Naive B cell (primary cell): ENCODE data around the gene TBL3. TPM values are rescaled to one million over a fixed set of nuclear protein-coding genes. Genes with fewer than 3 reads are reported as not detected.

ENCODE experiments used
- ATAC-seq, 2 donors: fragments of 150-1000 bp; cut with Tn5 transposase; 2 replicates each; pipeline ENCODE4 v1.10.0; 2021; ENCODE audit warnings: low read depth in 2 of 2, mild to moderate bottlenecking in 2 of 2, moderate library complexity in 2 of 2
- DNase-seq: peaks from one replicate; pipeline ENCODE4 v3.0.0; 2022
- H3K27ac Mint-ChIP-seq, 6 donors: one replicate each; pipeline ENCODE4 v1.8.0; 2020 to 2022; ENCODE audit warnings: mild to moderate bottlenecking in 6 of 6, mixed read lengths in 6 of 6, moderate library complexity in 5 of 6, inconsistent platforms in 2 of 6
- H3K27me3 Mint-ChIP-seq, 3 donors: one replicate each; pipeline ENCODE4 v1.8.0; 2021 to 2022; ENCODE audit warnings: mixed read lengths in 3 of 3, mild to moderate bottlenecking in 1 of 3
- H3K36me3 Mint-ChIP-seq, 2 donors: one replicate each; pipeline ENCODE4 v1.8.0; 2020 to 2022; ENCODE audit warnings: mixed read lengths in 2 of 2, inconsistent platforms in 1 of 2, mild to moderate bottlenecking in 1 of 2
- H3K4me1 Mint-ChIP-seq, 3 donors: one replicate each; pipeline ENCODE4 v1.8.0; 2020 to 2022; ENCODE audit warnings: mixed read lengths in 3 of 3, inconsistent platforms in 1 of 3, mild to moderate bottlenecking in 1 of 3, moderate library complexity in 1 of 3
- H3K4me3 Mint-ChIP-seq, 8 donors: one replicate each; pipeline ENCODE4 v1.8.0; 2020 to 2022; ENCODE audit warnings: mild to moderate bottlenecking in 8 of 8, mixed read lengths in 8 of 8, moderate library complexity in 8 of 8, inconsistent platforms in 2 of 8
- H3K9me3 Mint-ChIP-seq, 7 donors: one replicate each; pipeline ENCODE4 v1.8.0; 2020 to 2022; ENCODE audit warnings: mixed read lengths in 7 of 7, mild to moderate bottlenecking in 5 of 7, inconsistent platforms in 2 of 7, moderate library complexity in 1 of 7
- polyA plus RNA-seq, 6 donors: library from polyadenylated mRNA; unstranded; fragments of 300-500 nt; fragmentation: Illumina TruSeq; gene quantifications; one replicate each; pipeline ENCODE4 v1.2.3, GENCODE V29; 2021; ENCODE audit warnings: low read depth in 6 of 6

TBL3 gene
- polyA plus RNA-seq, 6 donors from 2014 or later: 10.9 to 54.8 (median 35.4) TPM

DNA sequence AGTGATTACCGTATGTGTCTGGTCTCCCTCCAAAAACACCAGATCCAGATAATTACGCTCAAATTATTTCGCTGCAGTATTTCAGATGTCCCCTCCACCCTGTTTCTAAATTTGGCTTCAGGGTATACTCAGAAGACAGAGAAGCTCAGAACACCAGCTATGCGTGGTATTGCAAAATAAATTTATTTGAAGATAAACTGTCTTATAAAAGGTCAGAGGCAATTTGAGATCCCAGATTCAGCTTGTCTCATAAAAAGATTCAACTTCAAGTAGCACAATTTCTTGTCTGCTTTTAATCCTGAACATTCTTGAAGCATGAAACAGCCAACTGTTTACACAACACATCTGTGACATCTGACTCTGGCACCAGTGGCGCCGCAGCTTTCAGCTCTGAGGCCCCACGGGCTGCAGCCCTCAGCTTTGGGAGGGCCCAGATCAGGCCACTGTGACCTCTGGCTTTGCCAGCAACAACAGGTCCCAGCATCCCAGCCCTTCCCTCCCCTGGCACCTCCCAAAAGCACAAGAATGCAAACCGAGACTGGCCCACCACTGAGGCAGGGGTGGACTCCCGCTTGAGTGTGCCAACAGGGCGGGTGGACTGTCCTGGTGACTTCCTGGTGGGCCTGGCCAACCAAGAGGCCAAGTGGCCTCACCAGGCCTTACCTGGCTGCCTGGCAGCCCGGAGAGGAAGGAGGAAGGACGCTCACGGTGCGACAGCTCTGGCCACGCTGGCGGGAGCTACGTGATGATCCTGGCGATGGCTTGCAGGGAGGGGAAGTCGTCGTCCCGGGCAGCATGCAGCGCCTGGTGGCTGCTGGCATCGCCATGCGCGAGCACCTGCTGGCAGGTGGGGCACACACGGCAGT, 25.9 kb downstream of the TBL3 start:
- ATAC-seq: no peak
- DNase-seq: no peak
- Mint-ChIP-seq H3K4me1 (peaks cover 5 to 10% (median 9%) of the 10 kb centered on the region in 3 donors), H3K36me3 (no peaks in the 10 kb centered on the region), H3K27ac (peak overlapping the region in 1 of 6 donors; percentile 57), H3K27me3 (no peaks in the 10 kb centered on the region), H3K4me3 (no peak overlapping the region), H3K9me3 (no peaks in the 10 kb centered on the region)

- Mint-ChIP-seq H3K27me3 (no peaks in the 10 kb centered on the region), H3K4me1 (peaks cover 5 to 7% (median 7%) of the 10 kb centered on the region in 3 donors), H3K36me3 (no peaks in the 10 kb centered on the region), H3K9me3 (no peaks in the 10 kb centered on the region), H3K4me3 (no peak overlapping the region), H3K27ac (peak overlapping the region in 1 of 6 donors; percentile 2)
- DNase-seq (no peak), ATAC-seq (no peak)
Measured at GRCh38 chr16:1998360-1998835, 26.5 kb downstream of the TBL3 start.

GRCh38 chr16:1998852-1999801, 27.3 kb downstream of the TBL3 start:
- ATAC-seq: no peak
- Mint-ChIP-seq H3K27ac (peak overlapping the region in 1 of 6 donors; percentile 67), H3K27me3 (no peaks in the 10 kb centered on the region), H3K4me1 (peaks cover 0 to 3% (median 1%) of the 10 kb centered on the region in 3 donors), H3K9me3 (no peaks in the 10 kb centered on the region), H3K36me3 (no peaks in the 10 kb centered on the region), H3K4me3 (peak overlapping the region in 2 of 8 donors; percentile 10 to 22)
- no peak for DNase-seq

DNA sequence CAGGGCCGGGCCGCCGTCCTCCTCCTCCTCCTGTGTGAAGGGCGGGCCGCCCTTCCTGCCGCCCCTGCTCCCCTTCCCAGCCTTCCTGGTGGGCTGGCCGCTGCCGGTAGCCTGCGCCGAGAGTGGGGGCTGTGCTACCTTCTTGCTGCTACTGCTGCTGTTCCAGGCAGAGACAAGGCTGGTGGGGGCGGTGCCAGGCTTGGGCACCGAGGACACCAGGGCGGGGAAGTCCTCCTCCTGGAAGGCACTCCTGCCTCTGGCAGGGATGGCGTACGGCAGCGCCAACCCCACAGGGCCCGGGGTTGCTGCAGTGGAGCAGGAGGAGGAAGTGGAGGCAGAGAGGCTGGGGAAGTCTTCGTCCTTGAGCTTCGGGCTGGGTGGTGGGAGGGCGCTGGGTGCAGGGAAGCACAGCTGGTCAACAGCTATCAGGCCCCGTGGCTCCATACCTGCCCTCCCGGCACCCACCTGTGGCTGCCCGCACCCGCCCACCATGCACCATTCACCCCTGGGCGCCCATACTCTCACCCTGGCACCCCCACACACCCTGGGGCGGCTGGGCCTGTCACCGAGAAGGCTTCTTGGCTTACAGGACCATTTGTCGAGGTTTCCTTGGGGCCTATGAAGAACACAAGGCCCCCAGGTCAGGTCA, 28.1 kb downstream of the TBL3 start:
- Mint-ChIP-seq H3K36me3 (no peaks in the 10 kb centered on the region), H3K27ac (no peak overlapping the region)
- ATAC-seq: no peak

DNA sequence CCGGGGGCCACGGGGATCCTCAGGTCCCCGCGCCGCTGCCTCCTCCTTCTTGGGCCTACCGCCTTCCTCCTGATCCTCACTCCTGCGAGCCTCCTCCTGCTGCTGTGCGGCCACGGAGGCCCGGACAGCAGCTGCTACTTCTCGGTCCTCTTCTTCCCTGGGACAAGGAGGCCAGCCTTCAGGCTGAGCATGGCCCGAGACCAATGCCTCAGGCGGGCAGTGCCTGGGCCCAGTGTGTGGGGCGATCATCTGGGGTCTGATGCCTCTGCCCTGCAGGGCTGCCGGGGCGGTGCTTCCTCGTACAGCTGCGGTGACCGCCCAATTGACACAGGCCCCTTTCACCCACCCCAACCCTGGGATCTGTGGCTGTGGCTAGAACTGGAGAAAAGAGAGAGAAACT, 29.2 kb downstream of the TBL3 start:
- ATAC-seq (no peak), DNase-seq (no peak)
- Mint-ChIP-seq H3K4me1 (peaks cover 6 to 22% (median 6%) of the 10 kb centered on the region in 3 donors), H3K4me3 (no peak overlapping the region), H3K27me3 (no peaks in the 10 kb centered on the region), H3K36me3 (no peaks in the 10 kb centered on the region), H3K27ac (no peak overlapping the region), H3K9me3 (no peaks in the 10 kb centered on the region)

More for the DNA sequence above, 28.1 kb downstream of the TBL3 start:
- no peaks in the 10 kb centered on the region for H3K27me3 Mint-ChIP-seq
- peaks cover 0 to 11% (median 0%) of the 10 kb centered on the region in 3 donors for H3K4me1 Mint-ChIP-seq
- H3K4me3 Mint-ChIP-seq: no peak overlapping the region
- no peak for DNase-seq
- no peaks in the 10 kb centered on the region for H3K9me3 Mint-ChIP-seq

- no peaks in the 10 kb centered on the region for H3K36me3 Mint-ChIP-seq
- H3K27me3 Mint-ChIP-seq: no peaks in the 10 kb centered on the region
- no peak overlapping the region for H3K27ac Mint-ChIP-seq
- peaks cover 11 to 28% (median 13%) of the 10 kb centered on the region in 3 donors for H3K4me1 Mint-ChIP-seq
- no peak for DNase-seq
- no peaks in the 10 kb centered on the region for H3K9me3 Mint-ChIP-seq
- no peak for ATAC-seq
- H3K4me3 Mint-ChIP-seq: no peak overlapping the region
Measured at GRCh38 chr16:2001456-2002355, 29.9 kb downstream of the TBL3 start.

DNA sequence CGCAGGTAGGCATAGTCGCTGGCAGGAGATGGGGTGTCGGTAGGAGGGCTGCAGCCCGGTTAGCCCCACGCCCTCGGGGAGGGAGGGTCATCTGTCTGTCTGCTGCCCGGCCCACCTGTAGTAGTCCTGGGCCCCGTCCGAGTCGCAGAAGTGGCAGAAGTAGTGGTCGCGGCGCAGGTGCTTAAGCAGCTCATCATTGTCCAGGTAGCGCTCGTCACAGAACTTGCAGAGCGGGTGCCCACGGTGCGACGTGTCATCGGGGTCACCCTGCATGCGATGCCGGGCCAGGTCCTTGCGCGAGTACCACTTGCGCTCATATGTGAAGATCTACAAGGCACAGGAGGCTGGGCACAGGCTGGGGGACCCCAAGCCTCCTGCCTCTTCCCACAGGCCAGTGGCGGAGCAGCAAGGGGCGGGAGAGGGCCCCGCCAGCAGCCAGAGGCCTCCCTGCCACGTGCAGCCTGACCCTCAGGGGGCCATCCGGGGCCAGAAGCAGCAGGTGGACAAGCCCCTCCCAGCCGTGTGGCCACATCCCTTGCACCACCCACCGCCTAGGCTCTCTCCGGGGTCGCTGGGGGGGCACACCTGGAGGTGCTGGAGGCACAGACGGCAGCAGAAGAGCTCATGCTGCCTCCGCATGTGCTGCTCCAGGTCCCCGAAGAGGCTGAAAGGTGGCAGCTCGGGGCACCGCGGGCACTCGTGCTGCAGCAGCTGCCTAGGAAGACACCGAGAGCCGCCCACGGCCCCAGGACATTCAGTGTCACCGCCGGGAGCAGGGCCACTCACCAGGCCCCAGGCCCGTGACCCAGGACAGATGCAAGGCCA, 30.8 kb downstream of the TBL3 start:
- ATAC-seq: no peak
- DNase-seq: no peak
- H3K36me3 Mint-ChIP-seq: no peaks in the 10 kb centered on the region
- H3K27ac Mint-ChIP-seq: no peak overlapping the region
- H3K4me1 Mint-ChIP-seq: peaks cover 19 to 37% (median 21%) of the 10 kb centered on the region in 3 donors
- H3K27me3 Mint-ChIP-seq: no peaks in the 10 kb centered on the region
- no peak overlapping the region for H3K4me3 Mint-ChIP-seq
- H3K9me3 Mint-ChIP-seq: no peaks in the 10 kb centered on the region

DNA sequence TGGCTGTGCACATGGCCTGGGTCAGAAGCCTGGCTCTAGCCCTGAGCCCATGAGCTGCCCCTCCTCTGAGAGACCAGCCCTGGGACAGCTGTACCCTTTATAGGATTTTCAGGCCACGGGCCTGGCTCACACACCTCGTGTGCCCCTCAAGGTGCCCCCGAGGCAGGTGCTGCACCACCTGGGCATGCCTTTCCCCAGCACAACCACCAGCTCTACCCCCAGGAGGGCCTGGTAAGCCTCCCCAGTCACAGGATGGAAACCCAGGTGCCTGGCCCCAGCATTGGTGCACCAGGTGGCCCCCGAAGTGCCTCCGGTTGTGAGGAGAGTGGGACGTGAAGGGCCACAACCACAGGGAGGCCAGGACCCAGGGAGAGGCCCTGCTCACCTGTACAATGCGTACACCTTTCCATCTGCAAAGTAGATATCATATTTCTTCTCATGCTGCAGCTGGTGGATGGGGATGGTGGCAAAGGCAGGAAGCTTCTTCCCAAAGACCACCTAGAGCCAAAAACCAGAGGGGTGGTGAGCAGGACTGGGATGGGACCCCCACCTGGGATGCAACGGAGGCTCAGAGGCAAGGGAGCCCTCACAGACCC, 31.5 kb downstream of the TBL3 start:
- Mint-ChIP-seq H3K27me3 (no peaks in the 10 kb centered on the region), H3K27ac (no peak overlapping the region), H3K4me3 (no peak overlapping the region), H3K9me3 (no peaks in the 10 kb centered on the region), H3K36me3 (no peaks in the 10 kb centered on the region), H3K4me1 (peaks cover 26 to 45% (median 28%) of the 10 kb centered on the region in 3 donors)
- no peak for DNase-seq
- no peak for ATAC-seq

DNA sequence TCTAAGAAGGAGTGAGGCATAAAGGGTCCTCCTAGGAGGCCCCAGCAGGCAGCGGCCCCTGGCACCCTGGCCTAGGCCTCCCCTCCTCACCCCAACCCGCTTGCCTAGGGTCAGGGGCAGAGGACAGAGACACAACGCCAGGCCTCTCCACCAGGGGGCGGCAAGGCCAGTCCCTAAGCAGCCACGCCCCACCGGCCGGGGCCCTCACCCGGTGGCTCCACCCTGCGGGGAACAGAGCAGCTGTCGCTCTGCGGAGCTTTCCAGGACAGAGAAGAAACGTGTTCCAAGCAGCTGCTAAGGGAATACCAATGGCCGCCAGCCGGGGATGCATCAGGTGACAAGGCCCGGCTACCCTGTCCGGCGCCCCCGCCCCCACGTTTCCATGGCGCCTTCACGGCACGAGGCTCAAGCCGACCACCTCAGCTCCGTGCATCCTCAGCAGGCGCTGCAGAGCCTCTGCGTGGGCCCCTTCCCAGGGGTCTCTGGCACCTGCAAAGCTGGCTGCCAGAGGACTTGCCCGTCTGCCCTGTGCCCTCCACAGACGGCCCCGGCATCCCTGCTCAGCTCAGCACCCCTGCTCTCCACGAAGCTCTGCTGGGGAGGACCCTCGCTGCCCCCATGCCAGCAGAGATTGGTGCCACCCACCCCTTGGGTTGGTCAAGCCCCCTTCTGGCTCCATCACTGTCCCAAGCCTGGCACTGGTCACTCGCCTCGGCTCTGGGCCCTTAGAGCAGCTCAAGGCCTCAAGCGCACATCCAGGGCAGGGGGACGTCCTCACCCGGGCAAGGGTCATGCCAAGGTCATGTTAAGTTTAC, 32.2 kb downstream of the TBL3 start:
- H3K4me3 Mint-ChIP-seq: peak overlapping the region in 1 of 8 donors; percentile 21

DNA sequence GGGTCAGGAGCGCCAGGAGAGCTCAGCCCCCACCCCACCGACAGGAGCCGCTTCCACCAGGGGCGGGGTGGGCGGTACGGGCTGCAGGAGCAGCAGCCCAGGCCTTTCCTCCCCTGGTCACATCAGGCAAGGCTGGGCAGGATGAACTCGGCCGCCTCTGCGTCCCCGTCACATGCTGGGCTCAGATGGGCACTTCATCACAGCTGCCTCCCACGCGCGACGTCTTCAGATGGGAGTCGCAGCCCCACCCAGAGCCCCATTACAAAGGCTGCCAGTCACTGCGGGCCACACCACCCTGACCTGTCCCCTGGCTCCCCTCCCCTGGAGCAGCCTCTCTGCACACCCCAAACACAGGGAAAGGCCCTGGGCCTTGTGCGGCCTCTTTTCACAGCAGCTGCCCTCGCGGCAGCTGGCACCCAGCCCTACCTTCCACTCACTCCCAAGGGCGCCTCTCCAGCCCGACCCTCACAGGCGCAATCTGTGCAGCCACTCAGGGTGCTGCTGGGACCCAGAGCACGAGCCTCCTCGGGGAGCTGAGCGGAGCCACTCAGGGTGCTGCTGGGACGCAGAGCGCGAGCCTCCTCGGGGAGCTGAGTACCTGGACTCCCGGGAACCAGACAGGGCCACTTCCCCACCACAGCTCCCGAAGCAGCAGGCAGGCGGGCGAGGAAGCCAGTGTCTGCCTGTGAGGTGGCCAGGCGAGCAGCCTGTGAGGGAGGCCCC, 33.1 kb downstream of the TBL3 start:
- no peaks in the 10 kb centered on the region for H3K9me3 Mint-ChIP-seq
- no peaks in the 10 kb centered on the region for H3K36me3 Mint-ChIP-seq
- H3K27ac Mint-ChIP-seq: peak overlapping the region in 1 of 6 donors; percentile 38
- no peak for ATAC-seq
- DNase-seq: no peak
- peaks cover 33 to 53% (median 34%) of the 10 kb centered on the region in 3 donors for H3K4me1 Mint-ChIP-seq
- no peaks in the 10 kb centered on the region for H3K27me3 Mint-ChIP-seq
- H3K4me3 Mint-ChIP-seq: peak overlapping the region in 1 of 8 donors; percentile 74

More for the DNA sequence above, 32.2 kb downstream of the TBL3 start:
- Mint-ChIP-seq H3K27me3 (no peaks in the 10 kb centered on the region), H3K4me1 (peaks cover 33 to 51% (median 34%) of the 10 kb centered on the region in 3 donors), H3K36me3 (no peaks in the 10 kb centered on the region), H3K27ac (peak overlapping the region in 1 of 6 donors; percentile 47), H3K9me3 (no peaks in the 10 kb centered on the region)
- peak; percentile 84 for DNase-seq
- peak; percentile 95 to 99 for ATAC-seq
